Ramos (cell line): ENCODE data around the gene ATG7.

ENCODE experiments used
- in situ Hi-C: fragments of 300-500 bp; cut with MboI; formaldehyde crosslinking; loops from one replicate; pipeline ENCODE4 v1.14.3; 2022; ENCODE audit warnings: low sequenced_read_pairs; ENCODE audit not compliant: unreplicated experiment

The ATG7 gene

GRCh38 chr3:11574981-11575669, 302.9 kb downstream of the ATG7 start:
- in situ Hi-C loops: no loop called here

- in situ Hi-C loops: no loop called here
Measured at GRCh38 chr3:11575677-11576076, 303.5 kb downstream of the ATG7 start.

GRCh38 chr3:11576453-11576852, 304.3 kb downstream of the ATG7 start:
- in situ Hi-C loops: no loop called here

GRCh38 chr3:11578169-11578568, 306.0 kb downstream of the ATG7 start:
- in situ Hi-C loops: no loop called here

GRCh38 chr3:11580645-11581044, 308.4 kb downstream of the ATG7 start:
- in situ Hi-C loops: no loop called here

- in situ Hi-C loops: no loop called here
Measured at GRCh38 chr3:11581237-11582190, 309.3 kb downstream of the ATG7 start.

- in situ Hi-C loops: no loop called here
Measured at GRCh38 chr3:11582191-11582968, 310.2 kb downstream of the ATG7 start.

GRCh38 chr3:11583235-11583634, 311.0 kb downstream of the ATG7 start:
- in situ Hi-C loops: no loop called here

GRCh38 chr3:11583638-11584046, 311.4 kb downstream of the ATG7 start:
- in situ Hi-C loops: no loop called here

- in situ Hi-C loops: no loop called here
Measured at GRCh38 chr3:11584570-11584969, 312.4 kb downstream of the ATG7 start.

GRCh38 chr3:11587766-11588165, 315.6 kb downstream of the ATG7 start:
- in situ Hi-C loops: no loop called here

GRCh38 chr3:11588338-11588737, 316.1 kb downstream of the ATG7 start:
- in situ Hi-C loops: no loop called here

GRCh38 chr3:11588755-11589154, 316.6 kb downstream of the ATG7 start:
- in situ Hi-C loops: no loop called here

- in situ Hi-C loops: no loop called here
Measured at GRCh38 chr3:11589706-11590105, 317.5 kb downstream of the ATG7 start.

GRCh38 chr3:11591002-11591355, 318.8 kb downstream of the ATG7 start:
- in situ Hi-C loops: no loop called here

GRCh38 chr3:11591391-11592282, 319.4 kb downstream of the ATG7 start:
- in situ Hi-C loops: no loop called here

GRCh38 chr3:11592445-11593298, 320.5 kb downstream of the ATG7 start:
- in situ Hi-C loops: no loop called here

GRCh38 chr3:11593318-11594034, 321.3 kb downstream of the ATG7 start:
- in situ Hi-C loops: no loop called here
